SK-N-SH (cell line): ENCODE results near the gene TRIM9. TPM values are rescaled to one million over a fixed set of nuclear protein-coding genes. Genes with fewer than 3 reads are reported as not detected.

Experiments
- CTCF ChIA-PET: fragments of 300-600, 350-600 bp; formaldehyde crosslinking; extraction: SDS; loops from one replicate; lab custom pipeline; 2021; lab: Yijun Ruan, JAX
- POLR2A ChIA-PET: fragments of 350-600 bp; sonication (Branson Sonifier 250); formaldehyde crosslinking; extraction: SDS; loops from one replicate; lab custom pipeline; 2020; ENCODE audit warnings: antibody characterized with exemption, inconsistent platforms; lab: Yijun Ruan, JAX
- DNase-seq: peaks from one replicate; pipeline ENCODE4 v3.0.0; 2012
- H2AFZ ChIP-seq: fragments of 200-600 bp; sonication (generic); 2 replicates; pipeline ENCODE4 v1.8.1; 2016; ENCODE audit warnings: antibody characterized with exemption, mild to moderate bottlenecking, low read depth
- H3F3A ChIP-seq: fragments of 200-600 bp; sonication (generic); replicated peaks from 2 replicates; pipeline ENCODE3; 2016; ENCODE audit warnings: antibody characterized with exemption, mild to moderate bottlenecking; ENCODE audit not compliant: insufficient read depth
- H3K27ac ChIP-seq, 2 experiments: fragments of 200-500 bp in 1 of 2; fragments of 200-600 bp in 1 of 2; sonication (Bioruptor generic) in 1 of 2; sonication (generic), shearing (Covaris generic) in 1 of 2; 2 replicates each; pipeline versions ENCODE4 v1.5.1 to v1.6.1; 2014 to 2016; ENCODE audit warnings: low read depth in 2 of 2, inconsistent platforms in 1 of 2, low read length in 1 of 2, mild to moderate bottlenecking in 1 of 2, mixed read lengths in 1 of 2
- H3K27me3 ChIP-seq: fragments of 200-600 bp; sonication (generic), shearing (Covaris generic); 2 replicates; pipeline ENCODE4 v1.6.1; 2016; ENCODE audit warnings: mixed run types; ENCODE audit not compliant: insufficient read depth
- H3K36me3 ChIP-seq, 2 experiments: fragments of 200-500 bp in 1 of 2; fragments of 200-600 bp in 1 of 2; sonication (Bioruptor generic) in 1 of 2; sonication (generic) in 1 of 2; replicated peaks in 1 of 2; 2 replicates each; pipeline versions ENCODE3 to v1.5.1; 2014 to 2016; ENCODE audit warnings: low read length in 1 of 2, mild to moderate bottlenecking in 1 of 2; ENCODE audit not compliant: insufficient read depth in 2 of 2, control insufficient read depth in 1 of 2
- H3K4me1 ChIP-seq, 2 experiments: fragments of 200-500 bp in 1 of 2; fragments of 200-600 bp in 1 of 2; sonication (Bioruptor generic) in 1 of 2; sonication (generic), shearing (Covaris generic) in 1 of 2; 2 replicates each; pipeline versions ENCODE4 v1.5.1 to v1.6.1; 2014 to 2016; ENCODE audit warnings: low read depth in 1 of 2, low read length in 1 of 2, mixed run types in 1 of 2; ENCODE audit not compliant: insufficient read depth in 2 of 2, control insufficient read depth in 1 of 2
- H3K4me2 ChIP-seq: fragments of 200-600 bp; sonication (generic), shearing (Covaris generic); 2 replicates; pipeline ENCODE4 v1.6.1; 2017; ENCODE audit warnings: mixed run types
- H3K4me3 ChIP-seq, 2 experiments: fragments of 200-500 bp in 1 of 2; fragments of 200-600 bp in 1 of 2; sonication (Bioruptor generic) in 1 of 2; sonication (generic), shearing (Covaris generic) in 1 of 2; 2 replicates each; pipeline versions ENCODE4 v1.5.1 to v1.8.1; 2014 to 2016; ENCODE audit warnings: low read depth in 2 of 2, inconsistent platforms in 1 of 2, low read length in 1 of 2, mild to moderate bottlenecking in 1 of 2, mixed read lengths in 1 of 2, moderate library complexity in 1 of 2
- H3K79me2 ChIP-seq: fragments of 200-600 bp; sonication (generic); 2 replicates; pipeline ENCODE4 v1.8.1; 2017; ENCODE audit warnings: mild to moderate bottlenecking; ENCODE audit not compliant: insufficient read depth
- H3K9ac ChIP-seq: fragments of 200-600 bp; sonication (generic); 2 replicates; pipeline ENCODE4 v1.6.1; 2017; ENCODE audit warnings: mixed run types
- H3K9me2 ChIP-seq: fragments of 200-600 bp; sonication (generic); 2 replicates; pipeline ENCODE4 v1.6.1; 2017; ENCODE audit warnings: mixed run types
- H3K9me3 ChIP-seq: fragments of 200-600 bp; sonication (generic); 2 replicates; pipeline ENCODE4 v1.6.1; 2017; ENCODE audit warnings: mixed run types, mild to moderate bottlenecking, moderate library complexity
- H4K20me1 ChIP-seq: fragments of 200-600 bp; sonication (generic); 2 replicates; pipeline ENCODE4 v1.6.1; 2017; ENCODE audit warnings: mild to moderate bottlenecking, mixed run types; ENCODE audit not compliant: insufficient read depth
- CTCF ChIP-seq: fragments of 200-600 bp; sonication (generic); IDR thresholded peaks from 2 replicates; pipeline ENCODE4 v1.6.1; 2017; ENCODE audit warnings: antibody characterized with exemption, mild to moderate bottlenecking, moderate library complexity
- ELF1 ChIP-seq: IDR thresholded peaks from 2 replicates; pipeline ENCODE4 v1.4.0; 2012
- FOXJ3 ChIP-seq: sonication (generic); formaldehyde crosslinking; IDR thresholded peaks from 2 replicates; pipeline ENCODE4 v1.5.1; 2020; ENCODE audit warnings: mild to moderate bottlenecking, missing genetic modification reagents
- FOXM1 ChIP-seq: IDR thresholded peaks from 2 replicates; pipeline ENCODE4 v1.4.0; 2012; ENCODE audit warnings: low read depth, mild to moderate bottlenecking
- GABPA ChIP-seq: IDR thresholded peaks from 2 replicates; pipeline ENCODE4 v1.4.0; 2012; ENCODE audit warnings: low read depth, mild to moderate bottlenecking
- GATA2 ChIP-seq: sonication (generic); formaldehyde crosslinking; IDR thresholded peaks from 2 replicates; pipeline ENCODE4 v1.5.0; 2020; ENCODE audit warnings: mild to moderate bottlenecking, missing genetic modification reagents
- JUND ChIP-seq: IDR thresholded peaks from 2 replicates; pipeline ENCODE4 v1.4.0; 2012
- MXI1 ChIP-seq: IDR thresholded peaks from 2 replicates; pipeline ENCODE4 v1.6.1; 2012; ENCODE audit warnings: mild to moderate bottlenecking, low read depth, low read length, improper control_type of control experiment
- NFIC ChIP-seq: IDR thresholded peaks from 2 replicates; pipeline ENCODE4 v1.4.0; 2012; ENCODE audit warnings: borderline replicate concordance
- RAD21 ChIP-seq: IDR thresholded peaks from 2 replicates; pipeline ENCODE4 v1.6.1; 2012; ENCODE audit warnings: mild to moderate bottlenecking, low read length
- RCOR1 ChIP-seq: fragments of 150-350 bp; IDR thresholded peaks from 2 replicates; pipeline ENCODE4 v1.6.1; 2017; ENCODE audit warnings: antibody characterized with exemption, low read length
- RXRA ChIP-seq: IDR thresholded peaks from 2 replicates; pipeline ENCODE4 v1.4.0; 2012; ENCODE audit warnings: low read depth, mild to moderate bottlenecking, borderline replicate concordance
- SIN3A ChIP-seq: IDR thresholded peaks from 2 replicates; pipeline ENCODE4 v1.6.1; 2012; ENCODE audit warnings: low read depth, mild to moderate bottlenecking, low read length, moderate library complexity, borderline replicate concordance
- SMC3 ChIP-seq: IDR thresholded peaks from 2 replicates; pipeline ENCODE4 v1.6.1; 2012; ENCODE audit warnings: low read depth, low read length, improper control_type of control experiment
- TAF1 ChIP-seq: IDR thresholded peaks from 2 replicates; pipeline ENCODE4 v1.6.1; 2012; ENCODE audit warnings: low read depth, mild to moderate bottlenecking, low read length, moderate library complexity, borderline replicate concordance
- TEAD4 ChIP-seq: IDR thresholded peaks from 2 replicates; pipeline ENCODE4 v1.4.0; 2012; ENCODE audit warnings: mild to moderate bottlenecking, borderline replicate concordance; ENCODE audit not compliant: insufficient read depth
- WGBS: methylation state at CpG from one replicate; pipeline ENCODE4 v1.1.6; 2017; ENCODE audit warnings: low lambda C conversion rate; 5-methylcytosine and 5-hydroxymethylcytosine counted together
- polyA plus RNA-seq, 3 experiments: library from polyadenylated mRNA; depleted of rRNA; stranded (reverse); fragments of >200 nt; gene quantifications; 2 replicates each; pipeline ENCODE4 v1.2.3, GENCODE V29; 2012
- TF ChIP-seq, protein P1 (sequence below): IDR thresholded peaks from 2 replicates; pipeline ENCODE4 v1.4.0; 2012; ENCODE audit warnings: low read depth, borderline replicate concordance

The TRIM9 gene
- polyA plus RNA-seq, 1 of the 3 experiments (the other 2 are of a cell fraction), result 3.9 TPM

DNA sequence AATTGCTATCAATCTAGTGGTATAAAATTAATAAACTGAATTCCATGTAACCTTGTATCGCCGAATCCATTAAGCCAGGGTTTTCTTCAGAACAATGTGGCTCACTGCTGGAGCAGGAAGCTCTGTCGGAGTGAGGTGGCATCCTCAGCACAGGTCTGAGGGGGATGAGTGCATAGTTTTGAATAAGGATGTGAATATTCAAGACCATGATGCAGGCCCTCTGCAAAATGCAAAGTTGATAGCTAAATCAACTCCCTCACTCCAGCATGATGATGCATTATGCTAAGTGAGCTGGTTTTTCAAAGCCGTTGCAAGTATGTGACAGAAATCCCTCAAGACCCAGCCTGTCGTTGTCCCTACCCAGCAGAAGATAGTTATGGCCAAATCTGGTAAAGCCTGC, 53.0 kb downstream of the TRIM9 start (continued):
- TF ChIP-seq CTCF (no peak), JUND (no peak), SIN3A (no peak)
- TF ChIP-seq, protein P1, sequence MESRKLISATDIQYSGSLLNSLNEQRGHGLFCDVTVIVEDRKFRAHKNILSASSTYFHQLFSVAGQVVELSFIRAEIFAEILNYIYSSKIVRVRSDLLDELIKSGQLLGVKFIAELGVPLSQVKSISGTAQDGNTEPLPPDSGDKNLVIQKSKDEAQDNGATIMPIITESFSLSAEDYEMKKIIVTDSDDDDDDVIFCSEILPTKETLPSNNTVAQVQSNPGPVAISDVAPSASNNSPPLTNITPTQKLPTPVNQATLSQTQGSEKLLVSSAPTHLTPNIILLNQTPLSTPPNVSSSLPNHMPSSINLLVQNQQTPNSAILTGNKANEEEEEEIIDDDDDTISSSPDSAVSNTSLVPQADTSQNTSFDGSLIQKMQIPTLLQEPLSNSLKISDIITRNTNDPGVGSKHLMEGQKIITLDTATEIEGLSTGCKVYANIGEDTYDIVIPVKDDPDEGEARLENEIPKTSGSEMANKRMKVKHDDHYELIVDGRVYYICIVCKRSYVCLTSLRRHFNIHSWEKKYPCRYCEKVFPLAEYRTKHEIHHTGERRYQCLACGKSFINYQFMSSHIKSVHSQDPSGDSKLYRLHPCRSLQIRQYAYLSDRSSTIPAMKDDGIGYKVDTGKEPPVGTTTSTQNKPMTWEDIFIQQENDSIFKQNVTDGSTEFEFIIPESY, result no peak

GRCh38 chr14:51041108-51041531, 53.8 kb downstream of the TRIM9 start:
- Histone ChIP-seq H4K20me1 (no peaks in the 10 kb centered on the region), H3F3A (no peaks in the 10 kb centered on the region), H2AFZ (no peak overlapping the region), H3K79me2 (no peaks in the 10 kb centered on the region), H3K4me1 (no peaks in the 10 kb centered on the region), H3K27me3 (no peaks in the 10 kb centered on the region), H3K36me3 (no peaks in the 10 kb centered on the region), H3K9me3 (no peaks in the 10 kb centered on the region), H3K4me3 (no peak overlapping the region), H3K9ac (no peak overlapping the region), H3K9me2 (no peaks in the 10 kb centered on the region), H3K27ac (no peak overlapping the region), H3K4me2 (no peak overlapping the region)
- no peak for TF ChIP-seq ELF1
- TF ChIP-seq MXI1, result no peak
- TF ChIP-seq FOXJ3, result no peak
- no peak for TF ChIP-seq NFIC
- no peak for TF ChIP-seq RCOR1
- no peak for TF ChIP-seq SMC3
- no peak for TF ChIP-seq RXRA
- no peak for TF ChIP-seq TAF1
- TF ChIP-seq, protein P1, result no peak
- no peak for TF ChIP-seq TEAD4
- TF ChIP-seq RAD21, result no peak
- no peak for TF ChIP-seq GATA2 (CRISPR knock-in tag)
- no peak for TF ChIP-seq GABPA
- no peak for TF ChIP-seq FOXM1
- POLR2A ChIA-PET, result no interaction called here
- 95% methylated on average over 5 of the region's 5 CpGs for WGBS
- no peak for DNase-seq
- CTCF ChIA-PET, result interaction anchor here (0.7 to 1.7 kb wide), 2 partner anchors 23 to 52 kb away, joined by 3 to 4 read pairs; no protein-coding TSS in a partner anchor
